NCI-H146 treated with DMSO at 0.1 percent for 48 hours (cell line): ENCODE data around the gene PLEKHG2.
"Not testable (repeated sequence)": the region's sequence is repeated elsewhere in the genome, so short reads cannot be mapped to it uniquely, and the experiment has no call there.

Source experiments
- DNase-seq: peaks from one replicate; lab custom pipeline; 2025; ENCODE audit not compliant: unreplicated experiment; lab: John Stamatoyannopoulos, UW

PLEKHG2 gene, protein sequence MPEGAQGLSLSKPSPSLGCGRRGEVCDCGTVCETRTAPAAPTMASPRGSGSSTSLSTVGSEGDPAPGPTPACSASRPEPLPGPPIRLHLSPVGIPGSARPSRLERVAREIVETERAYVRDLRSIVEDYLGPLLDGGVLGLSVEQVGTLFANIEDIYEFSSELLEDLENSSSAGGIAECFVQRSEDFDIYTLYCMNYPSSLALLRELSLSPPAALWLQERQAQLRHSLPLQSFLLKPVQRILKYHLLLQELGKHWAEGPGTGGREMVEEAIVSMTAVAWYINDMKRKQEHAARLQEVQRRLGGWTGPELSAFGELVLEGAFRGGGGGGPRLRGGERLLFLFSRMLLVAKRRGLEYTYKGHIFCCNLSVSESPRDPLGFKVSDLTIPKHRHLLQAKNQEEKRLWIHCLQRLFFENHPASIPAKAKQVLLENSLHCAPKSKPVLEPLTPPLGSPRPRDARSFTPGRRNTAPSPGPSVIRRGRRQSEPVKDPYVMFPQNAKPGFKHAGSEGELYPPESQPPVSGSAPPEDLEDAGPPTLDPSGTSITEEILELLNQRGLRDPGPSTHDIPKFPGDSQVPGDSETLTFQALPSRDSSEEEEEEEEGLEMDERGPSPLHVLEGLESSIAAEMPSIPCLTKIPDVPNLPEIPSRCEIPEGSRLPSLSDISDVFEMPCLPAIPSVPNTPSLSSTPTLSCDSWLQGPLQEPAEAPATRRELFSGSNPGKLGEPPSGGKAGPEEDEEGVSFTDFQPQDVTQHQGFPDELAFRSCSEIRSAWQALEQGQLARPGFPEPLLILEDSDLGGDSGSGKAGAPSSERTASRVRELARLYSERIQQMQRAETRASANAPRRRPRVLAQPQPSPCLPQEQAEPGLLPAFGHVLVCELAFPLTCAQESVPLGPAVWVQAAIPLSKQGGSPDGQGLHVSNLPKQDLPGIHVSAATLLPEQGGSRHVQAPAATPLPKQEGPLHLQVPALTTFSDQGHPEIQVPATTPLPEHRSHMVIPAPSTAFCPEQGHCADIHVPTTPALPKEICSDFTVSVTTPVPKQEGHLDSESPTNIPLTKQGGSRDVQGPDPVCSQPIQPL (N-terminal part only)

DNA sequence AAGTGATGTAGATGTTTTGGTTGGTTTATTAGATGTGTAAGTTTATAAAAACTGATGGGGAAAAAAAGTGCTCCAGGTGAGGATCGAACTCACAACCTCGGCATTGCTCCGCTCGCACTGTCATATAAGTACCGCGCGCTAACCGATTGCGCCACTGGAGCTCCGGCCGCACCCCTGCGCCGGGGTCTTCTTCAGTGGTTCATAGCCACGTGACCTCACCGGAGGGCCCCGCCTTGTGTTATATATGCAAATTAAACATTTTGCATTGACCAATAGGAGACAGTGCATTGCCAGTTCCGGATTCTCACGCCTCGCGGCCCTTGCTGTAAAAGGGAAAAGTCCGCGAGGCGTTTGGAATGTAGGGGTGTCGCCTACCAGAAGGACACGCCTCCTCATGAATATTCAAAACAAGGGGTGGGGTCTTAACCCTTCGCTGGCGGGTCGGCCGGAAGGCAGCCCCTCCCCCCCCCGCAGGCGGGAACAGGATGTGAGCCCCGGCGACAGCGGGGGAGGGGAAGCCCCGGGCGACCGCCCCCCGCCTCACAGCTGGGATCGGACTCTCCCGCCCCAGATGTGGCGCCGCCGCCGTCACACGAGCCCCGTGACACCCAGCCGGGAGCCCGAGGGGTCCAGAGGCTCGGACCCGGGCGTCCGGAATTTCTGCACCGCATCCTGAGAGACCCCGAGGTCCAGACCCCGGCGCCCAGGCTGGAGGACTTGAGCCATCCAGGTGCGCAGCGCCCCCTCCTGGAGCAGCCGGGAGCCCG, at the start of gene PLEKHG2:
Gene PLEKHG2, plus strand, starts transcription at position 570 of the 767 bp plus-strand sequence. CDS start 1,418 bp downstream, outside the sequence.
- DNase-seq: peak; percentile 99

DNA sequence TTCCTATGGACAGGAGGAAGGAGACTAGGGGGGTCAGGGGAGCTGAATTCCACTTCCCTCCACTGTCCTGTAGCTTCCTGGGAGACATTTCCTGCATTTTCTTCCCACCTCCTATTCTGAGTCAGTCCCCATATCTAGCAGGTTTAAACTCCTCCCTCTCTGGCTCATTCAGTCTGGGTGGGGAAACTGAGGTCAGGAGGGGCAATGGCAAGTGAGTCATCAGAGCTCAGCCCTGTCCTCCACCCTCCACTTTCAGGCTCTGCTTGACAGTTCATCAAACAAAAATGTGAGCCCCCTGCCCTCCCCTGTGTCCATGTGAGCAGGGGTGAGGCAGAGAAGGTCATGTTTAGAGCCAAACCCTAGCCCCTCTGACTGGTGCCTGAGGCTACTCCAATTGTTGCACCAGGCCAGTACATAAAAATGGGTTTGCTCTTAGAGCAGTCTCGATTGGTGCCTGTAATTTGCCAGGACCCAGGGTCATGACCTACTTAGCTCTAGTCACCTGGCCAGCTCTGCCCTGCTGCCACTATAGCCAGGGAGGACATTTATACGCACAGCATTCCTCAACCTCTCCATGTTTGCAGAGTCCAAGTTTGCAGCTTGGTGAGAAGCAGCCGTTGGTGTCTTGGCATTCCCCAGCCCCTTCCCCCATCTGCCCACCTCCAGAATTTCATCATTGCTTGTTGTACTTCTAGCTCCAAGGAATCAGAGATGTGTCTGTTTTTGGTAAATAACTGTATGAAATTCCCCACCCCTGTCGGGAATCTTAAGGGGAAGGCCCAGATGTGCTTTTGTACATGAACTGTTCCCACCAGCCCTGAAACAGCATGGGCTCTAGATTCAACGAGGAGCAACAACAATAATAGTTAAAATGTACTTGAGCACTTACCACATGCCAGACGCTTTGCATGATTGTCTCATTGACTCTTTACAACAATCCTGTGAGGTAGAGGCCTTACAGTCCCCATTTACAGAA, 49.5 kb upstream of the PLEKHG2 start:
- no peak for DNase-seq

DNA sequence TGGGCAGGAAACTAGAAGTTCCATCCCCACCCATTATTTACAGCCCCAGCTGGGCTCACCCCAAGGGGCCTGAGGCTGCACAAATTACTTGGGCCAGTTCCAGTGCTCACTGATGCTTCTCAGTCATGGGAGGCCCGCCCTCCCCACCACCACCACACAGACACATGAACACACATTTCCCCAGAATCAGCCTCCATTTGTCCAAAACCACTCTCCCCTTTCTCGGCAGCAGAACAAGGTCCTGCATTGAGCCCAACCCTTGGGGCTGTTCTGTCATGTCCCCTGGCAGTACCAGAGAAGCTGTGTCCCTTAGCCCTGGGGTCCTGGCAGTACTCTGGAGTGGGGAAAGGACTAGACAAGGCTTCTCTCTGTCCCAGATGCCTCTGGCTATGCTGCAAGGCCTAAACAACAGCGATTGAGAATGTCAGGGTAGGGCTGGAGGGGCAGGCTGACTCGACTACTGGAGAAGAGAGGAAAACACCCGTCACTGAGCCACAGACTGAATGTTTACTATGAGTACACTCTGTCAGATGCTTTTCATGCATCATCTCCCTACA, 48.5 kb upstream of the PLEKHG2 start:
- no peak for DNase-seq

DNA sequence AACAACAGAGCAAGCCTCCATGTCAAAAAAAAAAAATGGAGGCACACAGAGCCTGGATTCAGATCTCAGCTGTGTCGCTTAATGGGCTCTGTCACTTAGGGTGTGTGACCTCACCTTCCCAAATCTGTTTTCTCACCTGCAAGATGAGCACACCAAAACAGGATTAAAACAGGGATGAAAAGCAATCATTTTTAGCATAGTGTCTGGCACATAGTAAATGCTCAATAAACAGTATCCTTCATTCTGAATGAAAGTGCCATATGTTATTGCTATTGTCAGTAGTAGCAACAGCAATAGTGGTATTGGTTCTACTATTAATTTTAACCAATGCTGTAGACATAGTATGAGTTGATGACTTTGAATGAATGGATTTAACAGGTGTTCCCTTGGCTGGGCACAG, 46.9 kb upstream of the PLEKHG2 start:
- no peak for DNase-seq

DNA sequence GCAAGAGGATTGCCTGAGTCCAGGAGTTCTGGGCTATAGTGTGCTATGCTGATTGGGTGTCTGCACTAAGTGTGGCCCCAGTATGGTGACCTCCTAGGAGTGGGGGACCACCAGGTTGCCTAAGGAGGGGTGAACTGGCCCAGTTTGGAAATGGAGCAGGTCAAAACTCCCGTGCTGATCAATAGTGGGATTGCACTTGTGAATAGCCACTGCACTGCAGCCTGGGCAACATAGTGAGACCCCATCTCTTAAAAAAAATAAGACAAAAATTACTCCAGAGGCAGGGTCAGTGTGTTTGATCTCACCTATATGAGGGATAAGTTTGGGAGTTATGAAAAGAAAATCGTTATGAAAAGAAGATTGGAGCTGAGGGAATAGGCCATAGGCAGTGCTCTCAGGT, 43.3 kb upstream of the PLEKHG2 start:
- no peak for DNase-seq

DNA sequence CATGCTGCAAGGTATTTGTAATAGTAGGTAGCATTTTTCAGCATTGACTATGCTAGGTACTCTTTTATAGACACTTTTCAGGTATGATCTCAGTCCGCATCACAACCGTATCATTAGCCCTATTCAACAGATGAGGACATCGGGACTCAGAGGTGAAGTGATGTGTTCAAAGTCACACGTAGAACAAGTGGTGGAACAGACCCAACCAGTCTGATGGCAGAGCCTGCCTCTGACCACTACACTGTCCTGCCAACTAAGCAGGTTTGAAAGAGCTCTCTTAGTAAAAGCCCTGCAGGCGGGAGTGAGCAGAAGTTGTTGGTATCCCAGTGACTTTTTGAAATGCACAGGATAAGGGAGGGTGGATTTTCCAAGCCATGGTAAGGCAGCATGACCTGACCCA, 41.7 kb upstream of the PLEKHG2 start:
- no peak for DNase-seq

DNA sequence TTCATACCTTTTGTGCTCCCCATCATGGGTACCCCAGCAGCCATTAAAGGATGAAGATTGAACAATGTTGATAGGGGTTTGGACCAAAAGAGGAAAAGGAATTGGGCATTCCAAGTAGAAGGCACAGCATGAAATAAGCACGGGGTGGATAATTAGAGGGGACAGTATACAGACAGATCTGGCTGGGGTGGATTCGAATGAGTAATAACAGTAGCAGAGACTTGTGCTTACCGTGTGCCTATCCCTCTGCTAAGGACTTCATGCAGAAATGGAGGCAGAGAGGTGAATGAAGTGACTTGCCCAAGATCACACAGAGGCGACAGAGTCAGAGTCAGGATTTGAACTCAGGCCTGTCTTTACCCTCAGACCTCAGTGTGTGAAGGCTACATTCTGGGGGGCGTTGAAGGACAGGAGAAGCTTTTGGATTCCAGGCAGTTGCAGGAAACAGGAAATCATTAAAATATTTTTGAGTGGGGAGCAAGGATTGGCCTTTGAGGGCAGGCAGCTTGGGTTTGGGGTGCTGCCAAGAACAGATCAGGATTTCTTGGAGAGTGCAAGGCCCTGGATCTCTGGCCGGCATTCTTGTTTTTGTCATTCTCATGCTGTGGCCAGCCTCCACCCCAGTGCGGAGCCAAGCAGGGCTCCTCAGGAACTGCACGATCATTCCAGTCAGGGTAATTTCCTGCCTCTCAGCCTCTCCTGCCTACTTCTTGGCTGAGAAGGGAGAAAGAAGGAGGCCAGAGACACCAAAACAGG, 40.2 kb upstream of the PLEKHG2 start:
- DNase-seq: no peak

DNA sequence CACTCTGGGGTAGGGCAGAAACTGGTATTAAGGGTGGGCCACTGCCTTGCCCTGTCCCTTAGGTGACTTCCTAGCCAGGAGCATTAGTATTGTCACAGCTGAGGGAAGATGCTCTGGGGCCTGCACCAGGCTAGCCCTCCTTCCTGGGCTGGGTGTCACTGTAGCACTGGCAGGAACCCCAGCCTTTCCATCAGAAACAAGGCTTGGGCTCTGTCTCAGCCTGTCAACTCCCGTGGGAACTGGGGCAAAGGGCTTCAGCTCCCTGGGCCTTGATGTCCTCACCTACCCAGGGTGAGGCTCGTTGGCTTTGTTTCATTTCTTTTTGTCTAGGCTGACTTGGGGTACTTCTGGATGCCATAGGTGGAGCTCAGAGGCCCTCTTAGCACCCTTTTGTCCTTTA, 39.5 kb upstream of the PLEKHG2 start:
- DNase-seq: no peak

DNA sequence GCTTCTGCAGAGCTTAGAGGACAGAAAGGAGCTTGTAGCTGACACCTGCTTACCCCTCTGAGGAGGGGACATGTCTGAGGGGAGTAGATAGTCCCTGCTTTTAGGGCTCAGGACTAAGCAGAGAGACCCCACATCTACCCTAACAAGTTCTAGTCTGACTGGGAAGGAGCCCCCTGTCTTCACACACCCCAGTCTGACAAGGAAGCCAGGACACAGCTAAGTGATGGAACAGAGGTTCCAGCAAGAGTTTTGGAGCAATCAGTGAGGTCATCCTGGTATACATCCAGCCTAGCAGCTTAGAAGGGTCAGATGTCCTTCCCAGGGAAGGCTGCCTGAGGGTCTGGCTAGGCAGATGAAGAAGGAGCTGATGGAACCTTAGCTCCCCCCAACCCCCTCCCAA, 36.5 kb upstream of the PLEKHG2 start:
- no peak for DNase-seq

DNA sequence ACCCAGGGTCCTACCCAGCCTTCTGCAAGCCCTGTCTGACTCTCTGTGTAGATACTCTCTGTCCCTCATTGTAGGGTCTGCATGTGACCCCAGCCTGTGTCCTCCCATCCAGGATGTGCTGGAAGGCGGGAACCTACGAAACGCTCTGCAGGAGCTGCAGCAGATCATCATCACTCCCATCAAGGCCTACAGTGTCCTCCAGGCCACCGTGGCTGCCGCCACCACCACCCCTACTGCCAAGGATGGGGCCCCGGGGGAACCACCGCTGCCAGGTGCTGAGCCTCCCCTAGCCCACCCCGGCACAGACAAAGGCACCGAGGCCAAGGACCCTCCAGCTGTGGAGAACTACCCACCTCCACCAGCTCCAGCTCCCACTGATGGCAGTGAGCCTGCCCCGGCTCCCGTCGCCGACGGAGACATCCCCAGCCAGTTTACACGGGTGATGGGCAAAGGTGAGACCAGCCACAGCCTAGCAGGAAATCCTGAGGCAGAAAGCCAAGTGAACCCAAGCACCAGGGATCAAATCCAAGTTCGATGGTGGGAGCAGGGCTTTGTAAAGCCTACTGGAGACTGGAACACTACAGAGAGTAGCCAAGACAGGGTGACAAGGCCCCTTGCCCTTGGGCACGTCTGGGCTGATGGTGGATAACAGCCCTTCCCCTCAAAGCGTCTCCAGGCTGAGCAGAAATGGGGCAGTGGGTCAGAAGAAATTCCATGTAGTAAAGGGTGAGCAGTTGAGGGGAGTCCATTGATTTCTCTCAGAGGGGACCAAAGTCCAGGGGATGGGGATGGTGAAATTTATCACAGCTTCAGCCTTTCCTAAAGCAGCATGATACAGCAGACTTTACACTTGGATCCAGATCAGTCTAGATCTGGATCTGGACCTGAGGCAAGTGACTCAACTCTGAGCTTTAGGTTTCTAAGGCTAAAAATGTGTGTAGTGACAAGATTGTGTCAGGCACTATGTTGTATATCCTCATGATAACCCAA, 34.8 kb upstream of the PLEKHG2 start:
- DNase-seq: no peak

DNA sequence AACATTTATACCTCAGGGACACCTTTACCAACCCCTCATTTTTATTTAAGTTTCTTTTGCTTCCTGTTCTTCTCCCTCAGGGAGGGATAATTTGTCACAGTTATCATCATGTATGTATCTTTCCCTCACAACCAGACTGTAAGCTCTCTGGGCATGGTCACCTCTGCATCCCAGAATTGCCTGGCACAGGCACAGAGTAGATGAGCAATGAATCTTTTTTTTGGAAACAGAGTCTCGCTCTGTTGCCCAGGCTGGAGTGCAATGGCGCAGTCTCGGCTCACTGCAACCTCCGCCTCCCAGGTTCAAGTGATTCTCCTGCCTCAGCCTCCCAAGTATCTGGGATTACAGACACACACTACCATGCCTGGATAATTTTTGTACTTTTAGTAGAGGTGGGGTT, 33.1 kb upstream of the PLEKHG2 start:
- DNase-seq: not testable (repeated sequence)

DNA sequence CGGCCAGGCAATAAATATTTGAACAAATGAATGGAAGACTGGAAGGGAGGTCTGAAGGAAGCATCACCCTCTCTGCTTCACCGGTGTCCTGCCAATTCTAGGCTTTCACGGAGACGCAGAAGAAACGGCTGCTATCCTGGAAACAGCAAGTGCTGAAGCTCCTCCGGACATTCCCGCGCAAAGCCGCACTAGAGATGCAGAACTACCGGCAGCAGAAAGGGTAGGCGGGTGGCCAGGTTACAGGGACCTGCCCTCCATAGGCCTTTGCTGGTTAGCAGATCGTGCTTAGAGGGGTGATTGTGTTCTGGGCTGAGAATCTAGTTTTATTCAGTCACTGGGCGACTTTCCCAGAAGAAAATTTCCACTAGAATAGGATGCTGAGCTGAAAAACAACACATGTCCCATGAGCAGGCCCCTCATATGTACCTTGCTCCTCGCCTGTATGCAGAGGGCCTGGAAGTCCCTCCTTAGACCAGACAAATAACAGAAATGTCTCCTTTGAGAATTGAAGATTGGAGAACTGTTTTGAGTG, 32.5 kb upstream of the PLEKHG2 start:
- no peak for DNase-seq

DNA sequence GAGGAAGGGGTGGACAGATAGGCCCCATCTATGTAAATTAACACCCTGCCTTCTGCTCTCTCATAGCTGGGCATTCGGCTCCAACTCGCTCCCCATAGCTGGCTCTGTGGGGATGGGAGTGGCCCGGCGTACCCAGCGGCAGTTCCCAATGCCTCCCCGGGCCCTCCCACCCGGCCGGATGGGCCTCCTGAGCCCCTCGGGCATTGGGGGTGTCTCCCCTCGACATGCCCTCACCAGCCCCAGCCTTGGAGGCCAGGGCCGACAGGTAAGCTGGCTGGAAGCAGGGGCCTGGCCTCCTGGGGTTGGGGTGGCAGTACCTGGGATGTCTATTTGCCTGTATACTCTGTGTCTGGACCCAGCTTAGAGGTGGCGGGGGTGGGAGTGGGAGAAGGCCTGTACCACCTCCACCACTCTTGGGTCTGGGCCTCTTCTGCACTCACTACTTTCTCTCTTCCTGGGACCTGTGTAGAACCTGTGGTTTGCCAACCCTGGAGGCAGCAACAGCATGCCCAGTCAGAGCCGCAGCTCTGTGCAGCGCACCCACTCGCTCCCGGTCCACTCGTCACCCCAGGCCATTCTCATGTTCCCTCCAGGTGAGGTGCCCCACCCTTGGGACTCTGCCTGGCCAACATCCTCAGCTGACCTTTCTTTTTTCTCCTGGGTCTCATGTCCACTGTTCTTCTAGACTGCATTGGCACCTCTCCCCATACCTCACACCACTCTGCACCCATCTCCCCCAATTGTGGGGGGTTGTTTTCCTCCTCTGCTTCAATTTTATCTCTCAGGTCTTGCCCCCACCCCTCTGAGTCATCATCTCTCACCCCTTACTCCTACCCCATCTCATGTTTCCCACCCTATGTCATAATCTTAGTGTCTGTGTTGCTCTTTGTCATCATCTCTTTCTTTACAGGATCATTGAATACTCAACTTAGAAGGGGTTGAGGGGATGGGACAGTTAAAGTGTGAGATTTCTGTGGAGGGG, 31.7 kb upstream of the PLEKHG2 start:
- no peak for DNase-seq

DNA sequence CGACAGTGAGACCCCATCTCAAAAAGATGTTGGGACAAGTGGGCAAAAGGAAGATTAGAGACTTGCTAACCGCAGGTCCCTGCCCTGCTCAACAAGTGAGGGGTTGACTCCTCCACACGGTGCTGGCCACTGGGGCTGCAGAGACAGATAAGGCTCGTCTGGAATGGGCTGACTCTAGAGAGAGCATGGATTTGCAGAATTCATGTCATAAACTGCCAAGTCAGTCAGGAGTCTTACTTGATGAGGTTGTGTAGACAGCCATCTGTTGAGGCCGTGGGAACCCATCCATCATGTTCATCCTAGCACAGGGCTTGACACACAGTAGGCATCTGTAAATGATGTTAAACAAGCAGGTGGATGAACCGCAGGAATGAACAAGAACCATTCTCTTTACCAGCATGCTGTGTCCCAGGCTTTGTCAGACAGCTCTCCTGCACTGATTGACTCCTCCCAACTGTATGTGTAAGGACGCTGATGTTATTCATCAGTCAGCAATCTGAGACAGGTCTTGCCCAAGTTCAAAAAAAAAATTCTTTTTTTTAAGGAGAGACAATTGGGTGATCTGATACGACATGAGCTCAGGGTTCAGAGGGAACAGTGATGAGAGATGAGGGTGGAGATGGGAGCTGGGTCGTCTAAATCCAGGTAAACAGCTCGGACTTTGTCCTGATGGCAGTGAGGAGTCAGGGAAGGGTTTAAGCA, 30.4 kb upstream of the PLEKHG2 start:
- no peak for DNase-seq

DNA sequence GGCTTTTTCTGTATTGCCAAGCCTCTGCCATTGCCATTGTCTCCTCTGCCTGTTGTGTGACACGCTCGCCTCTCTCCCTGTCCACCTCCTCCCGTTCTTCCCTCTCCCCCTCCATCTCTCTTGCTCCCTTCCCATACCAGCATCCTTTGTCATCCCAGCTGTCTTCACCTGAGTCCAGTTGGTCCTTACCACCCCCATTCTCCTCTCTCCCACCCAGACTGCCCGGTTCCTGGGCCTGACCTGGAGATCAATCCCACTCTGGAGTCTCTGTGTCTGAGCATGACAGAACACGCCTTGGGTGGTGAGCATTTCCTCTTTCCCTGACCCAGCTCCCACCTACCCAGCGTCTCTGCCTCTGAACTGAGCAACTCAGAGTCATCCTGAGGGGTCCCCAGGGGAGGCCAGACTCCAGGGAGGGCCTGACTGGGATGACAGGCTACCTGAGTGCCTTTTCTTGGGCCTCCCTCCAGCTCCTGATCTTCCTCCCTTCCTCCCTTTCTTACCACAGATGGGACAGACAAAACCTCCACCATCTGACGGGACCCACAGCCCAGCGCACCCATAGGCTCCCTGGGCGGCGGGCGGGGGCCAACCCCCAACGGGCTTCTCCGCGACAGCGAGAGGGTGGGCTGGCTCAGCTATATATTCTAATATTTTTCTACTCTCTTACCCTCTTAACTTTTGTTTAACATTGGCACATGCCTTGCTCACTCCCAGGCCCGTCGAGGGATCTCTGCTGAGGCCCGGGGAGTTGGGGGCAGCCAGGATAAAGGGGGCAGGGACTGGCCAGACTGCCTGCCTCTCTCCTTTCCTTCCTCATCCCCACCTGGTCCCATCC, 29.3 kb upstream of the PLEKHG2 start:
- DNase-seq: no peak
